ENCODE results near the gene SEMA3A.
"Not testable (repeated sequence)": the region's sequence is repeated elsewhere in the genome, so short reads cannot be mapped to it uniquely, and the experiment has no call there.

The SEMA3A gene

DNA sequence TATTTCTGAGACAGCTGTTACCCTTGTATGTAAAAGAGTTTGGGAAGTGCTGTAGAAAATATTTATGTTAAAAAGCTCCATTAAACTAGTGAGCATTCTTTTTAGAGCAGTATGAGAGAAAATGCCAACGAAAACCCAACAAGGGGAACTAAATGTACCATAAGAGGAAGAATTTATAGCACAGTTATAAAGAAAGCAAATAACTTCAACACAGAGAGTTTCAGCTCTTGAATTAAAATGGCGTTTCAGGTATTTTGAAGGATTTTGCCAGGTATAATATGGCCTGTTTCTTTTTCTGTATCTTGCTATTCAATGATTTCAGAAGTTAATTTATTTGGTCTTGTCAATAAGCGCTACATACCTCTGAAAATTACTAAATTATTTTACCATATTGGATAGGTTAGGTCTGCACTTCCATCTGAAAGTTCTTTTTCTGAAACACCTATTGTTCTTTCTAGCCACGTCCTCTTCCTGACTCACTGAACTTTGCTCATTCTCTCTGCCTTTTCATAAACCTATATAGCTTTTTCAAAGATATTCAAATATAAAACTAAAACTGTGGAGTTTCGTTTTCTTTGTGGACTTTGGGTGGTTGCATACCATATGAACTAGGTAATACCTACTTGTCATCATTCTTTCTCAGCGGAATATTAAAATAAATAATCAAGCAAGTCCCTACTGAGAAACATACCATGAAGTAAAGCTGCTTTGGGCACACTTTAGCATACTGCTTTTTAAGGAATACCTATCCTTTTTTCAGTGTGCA, 136.1 kb downstream of the SEMA3A start:
- DNase-seq, result no peak

DNA sequence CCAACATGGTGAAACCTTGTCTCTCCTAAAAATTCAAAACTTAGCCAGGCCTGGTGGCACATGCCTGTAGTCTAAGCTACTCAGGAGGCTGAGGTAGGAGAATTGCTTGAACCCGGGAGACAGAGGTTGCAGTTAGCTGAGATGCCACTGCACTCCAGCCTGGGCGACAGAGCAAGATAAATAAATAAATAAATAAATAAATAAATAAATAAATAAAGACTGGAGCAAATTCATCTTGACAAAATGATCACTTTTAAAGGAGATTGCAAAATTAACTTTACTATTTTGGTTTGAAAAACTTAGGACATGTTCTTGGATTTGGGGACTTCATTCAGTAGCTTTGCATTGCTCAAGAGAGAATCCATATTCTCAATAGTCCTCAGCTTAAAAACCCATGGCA, 137.0 kb downstream of the SEMA3A start:
- DNase-seq, result no peak

DNA sequence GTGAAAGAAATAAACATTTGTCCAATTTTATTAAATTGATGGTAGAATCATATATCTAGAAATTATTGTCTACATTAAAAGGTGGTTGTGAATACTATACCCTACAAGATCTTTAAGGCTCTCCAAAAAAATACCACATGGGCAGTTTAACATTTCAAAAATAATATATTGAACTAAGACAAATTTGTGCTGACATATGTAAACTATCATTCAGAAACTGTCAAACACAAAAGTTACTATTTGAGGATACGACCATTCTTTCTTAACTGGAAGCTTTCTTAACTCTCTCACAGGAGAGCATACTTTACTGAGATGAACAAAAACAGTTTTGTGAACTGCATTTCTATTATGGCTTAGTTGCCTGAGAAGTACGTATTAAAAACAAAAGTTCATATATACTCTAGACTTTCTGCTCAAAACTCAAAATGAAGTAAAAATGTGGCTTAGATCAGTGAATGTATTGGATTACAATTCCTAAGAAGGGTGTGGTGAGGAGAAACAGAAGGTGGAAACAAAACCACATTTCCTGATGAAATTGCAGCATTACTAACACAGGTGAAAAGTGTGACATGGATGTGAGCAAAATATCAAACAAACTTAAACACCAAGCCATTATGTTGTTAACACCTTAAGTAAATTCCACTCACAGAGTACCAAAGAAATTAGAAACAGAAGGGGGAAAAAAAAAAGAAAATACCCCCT, 138.5 kb downstream of the SEMA3A start:
- DNase-seq, result no peak

DNA sequence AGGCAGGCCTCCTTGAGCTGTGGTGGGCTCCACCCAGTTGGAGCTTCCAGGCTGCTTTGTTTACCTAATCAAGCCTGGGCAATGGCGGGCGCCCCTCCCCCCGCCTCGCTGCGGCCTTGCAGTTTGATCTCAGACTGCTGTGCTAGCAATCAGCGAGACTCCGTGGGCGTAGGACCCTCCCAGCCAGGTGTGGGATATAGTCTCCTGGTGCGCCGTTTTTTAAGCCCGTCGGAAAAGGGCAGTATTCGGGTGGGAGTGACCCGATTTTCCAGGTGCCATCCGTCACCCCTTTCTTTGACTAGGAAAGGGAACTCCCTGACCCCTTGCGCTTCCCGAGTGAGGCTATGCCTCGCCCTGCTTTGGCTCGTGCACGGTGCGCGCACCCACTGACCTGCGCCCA, 139.4 kb downstream of the SEMA3A start:
- DNase-seq, result not testable (repeated sequence)

DNA sequence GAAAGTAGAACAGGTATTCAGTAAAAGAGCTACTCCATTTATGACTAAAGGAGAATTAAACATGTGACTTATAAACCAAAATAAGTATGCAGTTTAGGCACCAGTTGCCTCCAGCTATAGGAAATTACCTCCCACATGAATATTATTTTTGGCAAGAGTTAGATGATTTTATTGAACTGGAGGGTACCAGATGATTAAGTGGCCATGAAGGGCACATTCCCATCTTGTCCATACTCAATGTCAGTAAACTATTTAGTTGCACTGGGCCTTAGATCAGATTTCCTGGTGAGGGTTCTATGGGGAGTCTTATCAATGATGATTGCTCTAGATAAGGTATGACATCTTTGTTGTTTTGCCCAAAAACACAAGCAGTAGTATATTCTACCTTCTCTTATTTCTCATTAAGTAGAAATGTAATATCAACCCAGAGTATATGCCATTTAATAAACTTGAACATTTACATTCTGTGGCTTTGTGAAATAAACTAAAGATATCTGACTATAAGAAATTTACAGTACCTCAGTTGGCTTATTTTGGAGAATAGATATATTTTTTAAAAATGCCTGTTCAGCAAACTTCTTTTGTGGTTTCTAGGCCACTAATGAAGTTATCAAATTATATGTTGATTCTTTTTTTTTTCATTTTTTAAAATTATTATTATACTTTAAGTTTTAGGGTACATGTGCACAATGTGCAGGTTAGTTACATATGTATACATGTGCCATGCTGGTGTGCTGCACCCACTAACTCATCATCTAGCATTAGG, 145.3 kb downstream of the SEMA3A start:
- no peak for DNase-seq

DNA sequence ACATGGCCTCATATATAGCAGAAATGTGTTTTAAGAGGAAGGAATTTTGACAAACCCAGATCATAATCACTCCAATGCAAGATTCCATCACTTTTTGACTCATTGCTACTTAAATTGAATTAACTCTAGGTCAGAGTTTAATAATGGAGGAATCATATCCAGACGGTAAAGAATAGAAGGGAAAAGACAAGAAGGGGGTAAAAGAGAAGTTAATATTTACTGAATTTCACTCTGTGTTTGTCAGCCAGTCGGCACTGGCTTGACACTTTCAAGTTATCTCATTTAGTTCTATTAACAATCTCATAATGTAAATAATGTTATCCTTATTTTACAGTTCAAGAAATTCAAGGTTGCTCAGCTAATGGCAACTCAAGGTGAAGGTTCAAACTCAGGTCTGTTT, 147.5 kb downstream of the SEMA3A start:
- DNase-seq, result no peak

DNA sequence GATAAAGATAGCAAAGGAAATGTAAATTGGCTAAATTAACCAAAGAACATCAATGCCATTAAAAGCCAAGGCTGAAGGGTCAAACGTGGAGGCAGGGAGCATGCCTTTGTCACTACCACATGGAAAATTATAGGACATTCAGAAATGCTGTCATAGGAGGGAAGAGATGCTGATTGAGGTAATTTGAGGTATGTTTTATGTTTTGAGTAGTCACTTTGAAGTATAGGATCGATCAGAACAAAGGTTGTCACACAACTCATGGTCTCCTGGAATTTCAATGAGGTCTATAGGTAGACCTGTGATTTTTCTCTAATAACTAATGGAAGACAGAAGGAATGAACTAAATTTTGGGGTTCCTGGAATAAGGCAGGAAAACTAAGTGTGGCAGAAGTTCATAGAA, 149.8 kb downstream of the SEMA3A start:
- no peak for DNase-seq

DNA sequence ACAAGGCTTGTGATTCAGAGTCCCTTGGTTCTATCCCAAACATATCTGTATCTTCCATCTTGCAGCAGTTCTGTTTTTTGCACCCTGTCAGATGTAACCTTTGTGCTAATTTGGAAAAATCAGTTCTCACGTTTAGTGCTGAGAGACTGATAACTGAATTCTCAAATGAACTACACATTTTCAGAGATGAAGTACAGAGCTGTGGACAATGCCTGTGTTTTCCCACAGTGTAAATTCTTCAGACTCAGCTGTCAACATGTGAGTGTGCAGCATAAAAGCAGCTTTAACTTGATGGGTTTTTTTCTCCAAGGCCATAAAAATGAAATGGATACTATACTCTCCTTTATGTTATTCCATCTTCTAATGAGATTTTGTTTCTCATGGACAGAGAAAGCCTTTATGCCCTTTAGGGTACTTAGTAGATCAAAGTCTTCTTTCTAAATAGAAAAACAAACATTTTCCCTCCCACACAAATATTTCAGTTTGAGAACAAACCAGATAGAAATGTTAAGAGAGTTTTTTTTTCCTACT, 150.9 kb downstream of the SEMA3A start:
- DNase-seq, result no peak

DNA sequence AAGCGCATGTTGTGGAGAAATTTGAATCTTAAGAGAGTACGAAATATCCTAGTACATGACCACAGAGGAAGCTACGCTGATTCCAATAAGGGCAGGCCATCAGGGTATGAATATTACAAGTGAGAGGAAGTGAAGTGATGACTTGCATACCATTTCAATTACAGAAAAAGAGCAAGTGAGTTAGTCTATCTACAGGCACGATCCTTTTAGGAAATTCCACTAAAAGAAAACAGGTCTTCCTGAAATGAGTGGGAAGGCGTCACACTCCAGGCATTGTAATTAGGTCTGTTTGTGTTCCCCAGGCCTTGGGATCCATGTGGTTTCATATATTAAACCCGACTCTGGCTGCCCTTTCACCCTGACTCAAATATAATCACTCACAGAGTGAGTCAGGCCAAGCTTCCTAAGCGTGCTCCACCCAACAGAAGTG, 152.5 kb downstream of the SEMA3A start:
- no peak for DNase-seq

DNA sequence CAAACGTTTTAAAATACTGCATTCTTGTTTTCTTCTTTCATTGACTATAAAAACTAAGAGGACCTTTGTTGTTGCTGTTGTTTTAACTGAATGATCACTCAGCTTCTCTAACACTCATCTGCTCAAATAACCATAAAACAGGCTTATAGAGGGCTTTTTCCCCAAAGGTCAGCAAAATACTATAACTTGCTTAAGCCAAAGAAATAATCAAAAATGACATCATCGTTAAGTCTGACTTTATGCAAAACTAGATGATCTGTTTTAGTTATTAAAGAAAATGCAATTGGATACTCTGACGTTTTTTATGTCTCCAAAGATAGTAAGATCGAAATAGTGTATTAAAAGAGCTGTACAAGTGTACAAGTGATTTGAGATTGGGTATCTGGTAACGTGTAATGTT, 152.9 kb downstream of the SEMA3A start:
- no peak for DNase-seq

DNA sequence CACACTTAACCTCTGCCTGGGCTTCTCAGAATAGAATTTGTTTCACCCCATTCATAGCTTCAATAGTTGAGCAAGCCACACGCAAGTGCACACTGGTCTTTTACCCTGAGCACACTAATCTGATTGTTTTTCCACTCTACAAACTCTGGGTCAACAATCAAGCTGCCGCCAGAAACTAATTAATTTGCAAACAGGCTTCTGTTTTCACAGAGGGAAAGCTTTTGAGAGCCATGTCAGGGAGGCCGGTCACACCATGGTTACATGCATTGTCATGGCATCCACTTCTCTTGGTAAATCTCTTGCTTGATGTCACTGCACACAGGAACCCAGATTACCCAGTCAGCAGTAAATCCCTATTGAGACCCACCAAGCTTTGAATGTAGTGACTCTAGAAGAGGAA, 154.2 kb downstream of the SEMA3A start:
- DNase-seq, result peak; percentile 47 to 53

DNA sequence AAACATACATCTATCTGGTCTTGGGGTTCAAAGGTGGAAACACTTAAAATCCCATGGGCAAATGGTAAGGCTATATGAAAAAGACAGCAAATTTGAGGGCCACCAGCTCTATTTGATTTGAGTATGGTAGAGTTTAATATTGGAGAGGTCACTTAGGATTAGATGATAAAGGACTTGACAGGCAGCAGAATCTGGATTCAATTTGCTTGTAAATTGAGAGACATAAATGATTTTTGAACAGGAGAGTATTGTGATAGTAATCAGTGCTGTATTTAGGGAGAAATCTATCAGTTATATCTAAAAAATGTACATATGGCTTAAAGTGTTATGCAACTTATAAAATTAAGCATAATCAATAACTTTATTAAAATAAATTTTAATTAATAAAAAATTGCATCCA, 155.2 kb downstream of the SEMA3A start:
- DNase-seq, result no peak

DNA sequence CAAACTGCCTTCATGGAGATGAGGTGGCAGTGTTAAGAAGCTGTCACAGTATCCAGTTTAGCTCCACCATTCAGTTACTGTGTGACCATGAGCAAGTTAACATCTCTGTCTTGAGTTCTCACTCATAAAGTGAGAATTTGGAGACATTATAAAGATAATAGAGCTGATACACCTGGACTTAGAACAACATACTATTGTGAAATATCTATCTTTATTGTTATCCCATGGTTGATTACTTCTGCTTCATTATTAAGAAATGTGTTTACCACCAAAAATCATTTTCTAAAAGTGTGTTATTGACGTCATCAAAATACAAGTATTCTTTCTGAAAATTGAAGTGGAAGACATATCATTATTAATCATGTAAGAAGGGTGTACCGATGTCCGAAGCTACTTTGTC, 166.9 kb downstream of the SEMA3A start:
- no peak for DNase-seq

DNA sequence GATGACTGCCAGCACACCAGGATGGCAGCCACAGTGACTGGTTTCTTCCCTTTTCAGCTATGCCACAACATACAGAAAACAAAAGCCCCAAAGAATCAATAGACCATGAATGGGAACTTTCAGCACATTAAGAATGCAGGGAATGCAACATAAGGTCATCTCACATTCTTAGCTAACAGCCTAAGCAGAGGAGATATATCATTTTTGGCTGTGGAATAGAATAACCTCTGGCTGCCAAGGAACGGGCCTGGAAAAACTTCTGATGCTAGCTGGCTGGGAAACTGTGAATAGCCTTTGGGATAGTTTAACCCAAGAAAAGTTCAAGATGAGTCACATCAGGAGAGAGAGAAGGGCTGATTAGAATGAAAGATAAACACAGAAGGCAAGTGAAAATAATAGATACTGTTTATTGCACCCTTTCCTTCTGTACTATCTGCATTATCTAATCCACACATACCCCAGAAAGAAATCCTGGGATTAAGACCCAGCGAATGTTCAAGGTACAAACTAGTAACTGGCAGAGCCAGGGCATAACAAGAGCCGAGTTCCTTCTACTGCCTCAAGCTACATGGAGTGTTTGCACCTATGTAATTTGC, 169.2 kb downstream of the SEMA3A start:
- DNase-seq, result no peak

DNA sequence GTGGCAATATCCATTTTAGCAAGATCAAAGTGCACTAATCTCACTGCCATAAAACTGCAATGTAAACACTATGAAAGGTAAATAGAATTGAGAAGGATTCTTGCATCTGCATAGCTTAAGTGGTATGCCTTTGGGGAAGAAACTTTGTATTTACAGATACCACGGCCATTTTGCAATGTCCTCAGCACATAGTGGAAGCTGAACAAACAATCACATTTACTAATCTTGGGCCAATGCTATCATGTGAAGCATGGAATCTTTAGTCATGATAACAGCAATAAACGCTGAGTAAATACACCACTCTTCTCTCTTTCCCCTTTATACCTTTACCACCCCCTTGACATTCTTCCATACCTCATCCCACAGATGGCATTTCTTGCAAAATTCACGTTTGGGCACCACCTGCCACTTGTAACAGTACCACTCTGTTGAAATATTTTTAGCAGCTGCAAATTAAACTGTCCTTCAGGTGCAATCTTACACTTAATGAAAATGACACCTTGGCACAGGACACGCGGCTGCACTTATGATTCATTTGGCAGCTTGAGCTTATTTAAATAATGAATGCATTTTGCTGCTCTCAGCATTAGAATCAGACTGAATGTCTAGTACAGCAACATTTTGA, 171.8 kb downstream of the SEMA3A start:
- peak; percentile 77 to 89 for DNase-seq

DNA sequence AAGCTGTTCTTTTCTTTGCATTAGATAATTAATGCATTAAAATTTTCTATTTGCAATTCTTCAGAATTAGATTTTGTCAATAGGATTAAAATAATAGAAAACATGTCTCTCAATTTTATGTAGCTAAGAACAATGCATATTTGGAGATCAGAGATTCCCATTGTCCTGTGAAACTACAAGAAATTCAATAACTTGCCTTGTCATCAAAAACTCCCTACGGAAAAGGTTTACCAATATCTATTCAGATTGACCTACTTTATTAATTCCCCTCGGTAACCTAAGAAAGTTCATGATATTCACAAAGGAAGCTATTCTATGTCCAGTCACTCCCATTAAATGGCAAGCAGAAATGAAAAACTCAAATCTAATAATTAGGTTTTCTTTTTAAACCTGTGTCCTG, 172.6 kb downstream of the SEMA3A start:
- no peak for DNase-seq

DNA sequence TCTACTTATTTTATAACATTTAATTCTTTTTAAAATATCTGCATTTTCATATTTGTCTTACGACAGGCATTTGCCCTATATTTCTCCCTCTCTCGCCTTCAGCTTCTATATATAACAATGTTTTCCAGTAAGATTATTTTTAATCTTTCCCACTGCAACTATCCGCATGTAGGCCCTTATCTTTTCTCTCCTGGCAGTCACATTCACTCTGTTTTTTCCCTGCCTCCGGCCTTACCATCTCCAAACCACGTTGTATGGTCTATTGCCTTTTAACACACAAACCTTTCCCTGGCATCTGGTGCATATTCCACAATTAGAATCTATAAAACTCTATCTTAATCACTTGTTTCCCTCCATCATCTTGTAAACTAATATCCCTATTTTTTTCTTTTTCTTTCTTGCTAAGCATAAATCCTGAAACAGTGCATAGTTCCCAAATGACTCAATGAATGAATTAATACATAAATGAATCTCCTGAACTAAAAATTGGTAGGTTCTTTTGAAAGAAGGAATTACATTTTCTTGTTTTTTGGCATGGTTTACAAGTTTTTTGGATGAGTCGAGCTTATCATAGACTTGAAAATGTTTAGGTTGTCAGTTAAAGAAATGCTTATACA, 173.2 kb downstream of the SEMA3A start:
- DNase-seq, result no peak

DNA sequence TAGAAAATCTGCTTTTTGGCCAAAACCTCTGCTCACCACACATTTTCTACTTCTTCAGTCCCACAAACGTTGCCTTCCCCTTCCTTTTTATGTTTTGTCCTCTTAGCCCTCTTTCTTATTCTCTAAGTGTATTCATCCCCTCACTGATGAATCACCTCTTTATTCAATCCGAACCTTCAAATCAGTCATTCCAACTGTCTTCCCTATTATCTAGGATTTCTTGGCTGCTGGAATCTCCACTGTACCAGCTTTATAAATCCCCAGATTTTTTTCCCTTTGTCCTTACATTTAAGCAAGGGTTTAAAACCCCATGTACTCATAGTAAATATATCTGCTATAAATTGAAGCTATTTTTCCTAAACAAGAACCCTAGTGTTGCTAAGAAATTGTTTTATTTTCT, 176.9 kb downstream of the SEMA3A start:
- DNase-seq, result no peak

DNA sequence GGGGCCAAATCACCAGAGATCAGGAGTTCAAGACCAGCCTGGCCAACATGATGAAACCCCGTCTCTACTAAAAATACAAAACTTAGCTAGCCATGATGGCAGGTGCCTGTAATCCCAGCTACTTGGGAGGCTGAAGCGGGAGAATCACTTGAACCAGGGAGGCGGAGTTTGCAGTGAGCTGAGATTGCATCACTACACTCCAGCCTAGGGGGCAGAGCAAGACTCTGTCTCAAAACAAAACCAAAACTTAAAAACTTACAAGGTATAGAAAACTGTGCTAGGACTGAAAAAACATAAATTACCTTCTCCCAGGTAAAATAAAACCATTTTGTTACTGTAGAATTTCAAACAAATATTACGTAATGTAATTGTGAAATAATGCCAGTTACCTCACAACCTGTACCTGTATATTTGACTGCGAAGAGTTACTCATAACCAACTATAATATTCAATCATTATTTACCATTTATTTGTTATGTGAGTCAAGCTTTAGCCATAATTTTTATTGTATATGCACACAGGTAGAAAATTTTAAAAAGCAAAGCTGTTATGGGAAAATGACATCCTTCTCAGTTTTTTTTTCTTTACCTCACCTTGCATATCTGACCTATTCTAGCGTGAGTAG, 180.9 kb downstream of the SEMA3A start:
- no peak for DNase-seq

DNA sequence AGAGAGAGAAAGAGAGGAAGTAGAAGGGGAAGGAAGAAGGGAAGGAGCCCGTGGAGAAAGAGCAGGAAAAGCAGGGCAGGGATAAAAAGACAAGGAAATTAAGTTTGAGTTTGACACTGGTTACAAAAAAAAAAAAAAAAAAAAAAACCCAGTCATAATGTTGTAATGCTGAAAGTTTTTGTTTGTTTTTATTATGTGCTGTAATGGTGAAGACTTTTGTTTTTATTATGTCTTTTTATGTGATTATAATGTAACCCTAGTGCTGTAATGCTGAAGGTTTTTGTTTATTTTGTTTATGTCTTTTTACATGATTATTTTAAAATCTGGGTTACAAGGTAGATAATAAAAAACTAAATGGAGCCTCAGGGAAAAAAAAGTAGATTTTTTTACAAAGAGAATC, 184.8 kb downstream of the SEMA3A start:
- DNase-seq, result no peak

DNA sequence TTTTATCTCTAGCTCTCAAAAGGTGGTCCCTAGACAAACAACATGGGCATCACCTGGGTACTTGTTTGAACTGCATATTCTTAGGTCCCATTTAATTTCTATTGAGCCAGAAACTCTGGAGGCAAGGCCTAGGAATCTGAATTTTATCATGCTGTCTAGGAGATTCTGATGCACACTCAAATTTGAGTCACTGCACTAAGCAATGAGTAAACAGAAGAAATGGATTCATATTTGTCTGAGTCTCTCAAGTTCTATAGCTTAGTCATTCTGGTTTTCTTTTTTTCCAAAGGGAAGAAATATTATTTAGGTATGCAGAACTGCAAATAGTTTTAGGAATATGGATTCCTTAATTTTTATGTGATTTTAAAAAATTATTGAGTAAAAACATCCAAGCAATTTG, 185.5 kb downstream of the SEMA3A start:
- no peak for DNase-seq

DNA sequence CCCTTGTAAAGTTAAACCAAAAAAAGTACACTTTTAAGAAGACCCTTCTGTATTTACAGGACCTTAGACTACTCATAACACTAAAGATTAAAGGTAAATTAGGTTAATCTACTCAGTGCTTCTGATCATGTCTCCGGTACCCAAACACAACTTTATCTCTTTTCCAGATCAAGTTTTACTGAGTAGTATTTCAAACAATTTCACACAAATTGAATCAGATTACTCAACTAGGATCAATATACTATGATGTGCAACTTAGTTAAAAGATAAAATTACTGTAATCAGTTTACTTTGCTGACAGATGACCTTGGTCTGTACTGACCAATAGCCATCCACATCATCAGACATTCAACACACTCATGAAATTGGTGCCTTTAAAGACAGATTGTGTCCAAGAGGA, 191.4 kb downstream of the SEMA3A start:
- no peak for DNase-seq
